IPS DF 4.7 (cell line): ENCODE measurements around the gene KRT33B.
"Not testable (repeated sequence)": the region's sequence is repeated elsewhere in the genome, so short reads cannot be mapped to it uniquely, and the experiment has no call there.

Source experiments
- DNase-seq: peaks from one replicate; pipeline ENCODE4 v3.0.0-alpha.2; 2013; ENCODE audit warnings: low spot score; ENCODE audit errors: extremely low read depth

The KRT33B gene

DNA sequence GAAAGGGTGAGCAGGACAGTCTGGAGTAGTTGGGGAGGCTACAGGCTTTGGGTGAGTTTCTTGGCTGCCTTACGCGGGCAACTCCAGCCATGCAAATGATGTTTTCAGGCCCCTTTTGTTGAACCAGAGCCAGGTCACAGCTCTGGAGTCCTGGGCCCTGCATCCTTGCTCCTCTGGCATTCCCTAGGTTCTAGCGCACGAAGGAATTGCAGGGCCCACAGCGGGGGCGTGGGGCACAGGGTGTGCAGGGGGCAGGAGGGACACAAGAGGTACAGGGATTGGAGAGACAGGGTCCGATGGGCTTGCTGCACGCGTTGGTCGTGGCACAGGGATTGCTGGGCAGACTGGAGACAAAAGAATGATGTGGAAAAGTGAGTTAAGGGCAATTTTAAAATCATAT, 24.2 kb upstream of the KRT33B start:
- DNase-seq: no peak

DNA sequence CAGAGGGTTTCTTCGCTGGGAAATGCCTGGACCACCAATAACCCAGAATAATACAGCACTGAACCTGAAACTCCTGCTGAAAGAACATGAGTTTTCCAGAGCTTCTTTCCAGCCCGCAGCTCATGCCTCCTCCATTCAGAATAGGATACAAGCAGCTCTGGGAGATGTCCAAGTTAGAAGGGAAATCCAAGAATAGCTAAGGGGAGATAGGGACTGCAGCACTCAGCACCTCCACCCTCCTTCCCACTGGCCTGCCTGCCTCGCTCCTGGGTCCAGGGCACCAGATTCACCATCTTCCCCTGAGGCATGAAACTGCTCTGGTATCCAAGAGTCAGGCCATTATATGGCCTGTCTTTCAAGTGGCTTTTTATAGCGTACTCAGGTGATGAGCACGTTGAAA, 23.7 kb upstream of the KRT33B start:
- no peak for DNase-seq

DNA sequence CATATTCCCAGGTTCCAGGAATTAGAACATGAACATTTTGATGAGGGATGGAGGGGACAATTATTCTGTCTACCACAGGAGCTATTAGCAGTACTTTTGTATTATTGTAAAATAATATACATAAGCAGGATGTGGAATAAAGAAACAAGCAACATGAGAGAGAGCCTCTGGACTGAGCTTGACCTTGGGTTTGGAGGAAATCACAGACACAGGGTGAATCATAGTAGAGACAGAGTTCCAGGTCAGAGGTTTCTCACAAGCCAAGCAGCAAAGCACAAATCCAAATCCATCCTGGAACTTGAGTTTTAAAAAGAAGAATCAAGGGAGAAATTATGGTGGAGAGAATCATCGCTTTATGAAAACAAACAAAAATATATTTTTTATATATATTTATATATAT, 22.7 kb upstream of the KRT33B start:
- no peak for DNase-seq

DNA sequence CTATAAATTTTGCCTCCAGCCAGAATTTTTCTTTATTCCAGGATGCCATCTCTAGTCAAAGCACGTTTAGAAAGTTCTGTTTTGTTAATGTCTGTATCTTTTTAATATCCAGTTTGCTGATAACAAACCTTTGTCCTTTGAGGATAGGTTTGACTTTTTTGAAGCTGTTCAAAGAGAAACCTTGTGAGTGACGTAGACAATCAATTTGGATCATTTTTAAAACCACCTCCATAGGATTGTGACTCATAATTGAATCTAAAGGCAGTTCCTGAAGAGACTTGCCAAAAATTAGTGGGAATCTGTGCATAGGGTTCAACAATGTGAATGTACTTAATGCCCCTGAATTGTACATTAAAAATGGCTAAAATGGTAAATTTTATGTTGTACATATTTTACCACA, 21.9 kb upstream of the KRT33B start:
- DNase-seq: no peak

DNA sequence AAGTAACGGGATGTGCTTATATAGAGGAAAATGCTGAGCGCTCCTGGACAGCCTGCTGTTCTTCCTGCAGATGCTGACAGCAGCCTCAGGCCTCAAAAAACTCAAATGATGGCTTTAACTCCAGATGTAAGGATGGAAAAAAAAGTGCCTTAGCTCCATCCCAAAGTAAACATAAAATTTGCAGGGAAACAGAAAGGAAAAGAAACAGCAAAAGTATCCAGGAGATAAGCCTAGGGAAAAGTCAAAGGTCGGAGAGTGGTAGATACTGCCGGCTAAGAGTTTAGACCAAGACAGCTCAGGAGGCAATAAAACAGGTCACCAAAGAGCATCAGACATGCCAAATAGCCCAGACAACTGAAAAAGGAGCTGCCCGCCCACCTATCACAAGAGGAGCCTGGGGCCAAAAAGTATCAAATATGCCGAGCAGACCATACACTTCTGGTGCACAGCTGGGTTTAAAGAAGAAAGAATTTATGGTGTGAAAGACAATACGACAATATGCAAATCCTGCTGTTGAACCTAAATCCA, 20.9 kb upstream of the KRT33B start:
- DNase-seq: no peak

DNA sequence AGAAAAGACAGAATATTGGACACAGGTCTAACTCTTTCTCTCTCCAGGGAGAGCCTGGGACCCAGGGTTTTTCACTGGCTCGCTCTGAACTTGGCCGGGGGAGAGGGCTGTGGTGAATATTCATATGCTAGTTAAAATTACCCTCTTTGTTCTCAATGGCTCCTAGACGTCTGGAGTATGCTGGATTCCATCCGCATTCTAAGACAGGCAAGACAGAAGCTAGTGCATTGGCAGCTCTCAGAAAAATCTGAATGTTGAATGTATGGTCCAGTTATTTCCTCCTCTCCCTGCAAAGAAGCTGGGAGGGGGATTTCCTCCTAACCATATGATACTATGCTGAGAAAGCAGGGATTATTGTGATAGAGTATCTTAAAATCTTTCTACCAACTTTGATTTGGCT, 18.1 kb upstream of the KRT33B start:
- no peak for DNase-seq

DNA sequence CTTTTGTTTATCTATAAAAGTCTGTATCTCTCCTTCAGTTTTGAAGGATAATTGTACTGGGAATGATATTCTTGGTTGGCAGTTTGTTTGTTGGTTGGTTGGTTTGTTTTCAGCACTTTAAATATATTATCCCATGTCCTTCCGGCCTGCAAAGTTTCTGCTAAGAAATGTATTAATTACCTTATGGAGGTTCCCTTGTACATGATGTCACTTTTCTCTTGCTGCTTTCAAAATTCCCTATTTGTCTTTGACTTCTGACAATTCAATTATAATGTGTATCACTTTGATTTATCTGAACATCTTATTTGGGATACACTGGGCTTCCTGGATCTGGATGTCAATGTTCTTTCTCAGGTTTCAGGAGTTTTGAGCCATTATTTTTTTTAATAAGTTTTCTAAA, 16.6 kb upstream of the KRT33B start:
- no peak for DNase-seq

DNA sequence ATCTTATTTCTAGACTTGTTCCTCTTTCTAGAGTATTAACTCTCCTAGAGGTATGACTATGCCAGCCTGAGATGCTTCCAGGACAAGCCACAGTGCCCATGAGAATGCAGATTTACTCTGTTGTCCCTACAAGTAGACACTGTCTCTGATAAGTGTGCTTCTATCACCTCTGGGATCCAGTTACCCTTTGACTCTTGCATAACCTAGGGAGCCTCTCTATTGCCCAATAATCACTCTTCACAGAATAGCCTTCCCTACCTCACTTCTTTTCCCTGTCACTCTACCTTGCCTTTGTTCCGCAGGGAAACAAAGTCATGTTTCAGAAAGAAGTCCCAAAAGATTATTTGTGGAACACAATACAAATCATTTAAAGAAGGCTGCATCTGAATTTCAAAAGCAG, 14.1 kb upstream of the KRT33B start:
- DNase-seq: no peak

DNA sequence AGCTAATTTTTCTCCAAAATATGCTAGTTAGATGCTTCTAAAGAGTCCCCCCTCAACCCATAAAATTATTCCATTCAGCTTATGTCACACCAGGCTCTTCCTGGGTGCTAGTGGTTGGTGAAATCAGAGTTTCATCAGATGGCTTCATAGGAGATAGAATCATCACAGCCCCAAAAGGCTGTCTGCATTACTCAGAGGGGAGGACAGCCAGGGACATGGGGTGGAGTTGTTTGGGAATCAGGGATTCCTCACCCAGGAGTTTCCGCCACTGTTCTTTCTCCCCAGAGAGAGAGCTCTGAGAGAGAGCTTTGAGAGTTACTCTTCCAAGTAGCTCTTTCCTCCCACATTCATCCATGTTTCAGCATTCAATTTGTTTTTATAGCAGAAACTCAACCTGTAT, 12.8 kb upstream of the KRT33B start:
- DNase-seq: no peak

DNA sequence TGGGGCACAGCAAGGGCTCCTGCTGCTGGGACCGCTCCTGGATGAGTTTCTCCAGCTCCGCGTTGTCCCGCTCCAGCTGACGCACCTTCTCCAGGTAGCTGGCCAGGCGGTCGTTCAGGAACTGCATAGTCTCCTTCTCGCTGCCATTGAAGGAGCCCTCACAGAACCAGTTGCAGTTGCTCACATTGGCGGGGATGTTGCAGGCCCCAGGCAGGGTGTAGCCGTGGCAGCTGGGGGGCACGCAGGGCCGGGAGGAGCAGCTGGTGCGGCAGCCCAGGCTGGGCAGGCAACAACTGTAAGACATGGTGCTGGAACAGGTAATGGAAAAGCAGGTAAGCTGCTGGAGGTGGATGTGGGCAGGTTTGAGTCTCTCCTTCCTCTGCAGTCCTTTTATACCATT, 12.3 kb upstream of the KRT33B start, which contains the start of gene KRT34:
TSS of gene KRT34 (minus strand) at position 364 of the 400 bp plus-strand sequence. CDS start at position 304, 60 bp downstream.
- DNase-seq: not testable (repeated sequence)

DNA sequence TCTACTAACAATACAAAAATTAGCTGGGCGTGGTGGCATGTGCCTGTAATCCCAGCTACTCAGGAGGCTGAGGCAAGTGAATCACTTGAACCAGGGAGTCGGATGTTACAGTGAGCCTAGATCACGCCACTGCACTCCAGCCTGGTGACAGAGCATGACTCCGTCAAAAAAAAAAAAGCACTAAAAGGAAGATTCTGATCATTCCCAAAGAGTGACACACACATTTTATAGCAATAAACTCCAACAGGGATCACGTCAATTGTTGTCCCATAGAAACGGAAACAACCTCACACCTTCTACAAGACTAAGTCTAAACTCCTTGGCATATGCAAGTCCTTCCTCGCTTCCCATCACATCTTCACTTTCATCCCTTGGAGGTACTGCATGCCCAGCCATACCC, 10.5 kb upstream of the KRT33B start:
- not testable (repeated sequence) for DNase-seq

DNA sequence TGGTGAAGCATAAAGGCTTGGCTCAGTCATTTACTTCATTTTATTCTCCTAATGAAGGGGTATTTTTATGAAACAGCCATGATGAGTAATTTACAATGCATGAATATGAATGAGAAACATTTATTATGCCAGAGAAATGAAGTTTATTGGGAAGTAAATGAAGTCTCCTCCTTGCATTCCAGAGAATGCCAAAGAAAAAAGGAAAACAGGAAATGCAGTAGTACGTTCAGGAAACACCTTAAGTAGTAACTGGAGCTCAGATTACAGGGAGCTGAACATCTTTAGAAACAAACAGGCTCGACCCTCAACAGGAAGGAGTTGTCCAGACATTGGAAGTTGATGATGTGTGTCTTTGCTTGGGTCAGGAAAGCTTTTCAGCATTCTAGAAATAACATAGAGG, 7.9 kb upstream of the KRT33B start:
- no peak for DNase-seq

DNA sequence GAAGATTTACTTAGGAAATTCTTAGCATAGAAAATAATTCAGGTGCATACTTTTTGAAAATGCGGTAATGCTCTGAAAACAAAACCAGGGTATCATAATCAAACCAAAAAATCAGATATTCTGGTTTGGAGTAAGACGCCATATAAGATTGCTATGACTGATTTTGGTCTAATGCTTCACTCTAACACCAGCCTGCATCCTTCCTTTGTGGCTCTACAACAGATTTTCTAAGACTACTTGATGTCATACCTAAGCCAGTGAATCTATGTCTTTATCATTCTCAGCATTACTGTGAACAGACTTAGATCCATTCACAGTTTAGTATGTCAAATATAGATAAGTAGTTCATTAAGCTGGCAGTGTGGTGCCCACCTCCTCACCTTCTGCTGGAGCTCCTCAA, 590 bp downstream of the KRT33B start:
- no peak for DNase-seq

DNA sequence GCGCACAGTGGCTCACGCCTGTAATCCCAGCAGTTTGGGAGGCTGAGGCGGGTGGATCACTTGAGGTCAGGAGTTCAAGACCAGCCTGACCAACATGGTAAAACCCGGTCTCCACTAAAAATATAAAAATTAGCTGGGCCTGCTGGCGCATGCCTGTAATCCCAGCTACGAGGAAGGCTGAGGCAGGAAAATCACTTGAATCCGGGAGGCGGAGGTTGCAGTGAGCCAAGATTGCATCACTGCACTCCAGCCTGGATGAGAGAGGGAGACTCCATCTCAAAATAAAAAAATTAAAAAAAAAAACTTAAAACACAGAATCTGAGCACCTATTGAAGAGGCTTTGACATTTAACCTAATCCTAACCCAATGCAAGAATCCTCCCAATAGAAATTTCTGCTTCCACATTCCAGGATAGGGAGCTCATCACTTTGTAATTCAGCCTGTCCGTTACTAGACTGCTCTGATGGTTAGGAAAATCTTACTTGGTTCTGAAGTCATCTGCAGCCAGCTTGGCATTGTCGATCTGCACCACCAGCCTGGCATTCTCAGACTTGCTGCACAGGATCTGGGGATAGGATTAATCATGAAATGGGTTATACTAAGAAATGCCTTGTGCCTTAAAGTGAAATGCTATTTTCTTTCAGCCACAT, 2.1 kb downstream of the KRT33B start:
- DNase-seq: no peak

DNA sequence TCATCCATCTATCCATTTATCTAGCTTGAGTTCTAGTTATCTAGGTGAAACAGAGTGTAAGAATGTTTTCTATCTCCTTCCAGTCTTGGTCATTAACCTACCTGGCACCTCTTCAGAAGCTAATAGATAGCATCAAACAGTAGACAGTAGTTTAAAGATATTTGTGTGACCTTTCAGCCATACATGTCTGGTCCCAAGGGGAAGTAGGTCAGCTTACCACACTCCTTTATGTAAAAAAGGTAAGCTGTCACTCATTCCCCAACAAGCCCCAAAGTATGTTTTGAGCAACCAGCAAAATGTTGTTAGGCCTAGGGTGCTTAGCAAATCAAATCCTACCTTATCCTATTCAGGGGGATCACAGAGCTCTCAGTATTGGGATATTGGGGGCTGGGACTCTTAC, 3.5 kb downstream of the KRT33B start:
- DNase-seq: no peak

DNA sequence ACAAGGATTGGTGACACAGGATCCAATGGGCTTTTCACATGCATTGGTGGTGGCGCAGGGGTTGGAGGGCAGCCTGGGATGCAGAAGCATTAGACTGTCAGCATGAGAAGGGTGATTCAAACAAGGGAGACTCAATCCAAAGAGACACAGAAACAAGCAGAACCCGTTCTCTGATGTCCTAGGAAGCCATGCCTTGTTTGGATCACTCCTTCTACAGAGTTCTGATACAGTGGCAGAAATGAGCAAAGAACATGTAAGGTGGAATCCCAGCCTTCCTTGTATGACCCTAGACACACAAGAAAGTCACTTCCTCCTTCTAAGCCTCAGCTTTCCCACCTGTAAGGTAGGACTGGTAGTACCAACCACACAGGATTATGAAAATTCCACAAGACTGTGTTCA, 5.7 kb downstream of the KRT33B start:
- no peak for DNase-seq

DNA sequence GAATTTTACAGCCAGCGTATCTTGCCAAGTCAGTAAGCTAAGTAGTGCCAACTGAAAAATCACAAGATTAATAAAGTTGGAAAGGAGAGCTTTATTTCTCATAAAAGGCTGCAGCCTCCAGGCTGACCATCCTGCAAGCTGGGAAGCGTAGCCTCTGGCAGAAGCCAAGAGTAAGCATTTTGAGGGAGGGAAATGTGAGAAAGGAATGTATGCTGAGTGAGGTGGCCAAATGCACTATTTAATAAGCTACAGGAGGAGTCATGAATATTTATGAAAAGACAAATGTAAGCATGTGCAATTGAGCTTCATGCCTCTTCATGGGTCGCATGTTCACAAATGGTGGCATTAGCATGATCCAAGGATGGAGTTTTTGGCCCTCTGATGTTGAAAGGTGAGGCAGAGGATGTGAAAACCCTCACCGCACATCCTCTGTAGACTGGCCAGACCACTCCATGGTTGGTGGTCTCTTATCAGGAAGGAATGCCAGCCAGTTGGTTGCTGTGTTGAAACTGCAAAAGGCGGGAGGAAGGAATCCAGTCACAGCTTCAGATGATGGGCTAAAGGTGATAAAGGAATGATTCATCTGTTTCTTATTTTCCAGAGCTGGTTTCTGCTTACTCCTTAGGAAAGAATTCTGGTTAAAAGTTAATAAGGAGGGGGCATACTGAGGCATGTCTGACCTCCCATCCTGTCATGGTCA, 9.2 kb downstream of the KRT33B start:
- no peak for DNase-seq

DNA sequence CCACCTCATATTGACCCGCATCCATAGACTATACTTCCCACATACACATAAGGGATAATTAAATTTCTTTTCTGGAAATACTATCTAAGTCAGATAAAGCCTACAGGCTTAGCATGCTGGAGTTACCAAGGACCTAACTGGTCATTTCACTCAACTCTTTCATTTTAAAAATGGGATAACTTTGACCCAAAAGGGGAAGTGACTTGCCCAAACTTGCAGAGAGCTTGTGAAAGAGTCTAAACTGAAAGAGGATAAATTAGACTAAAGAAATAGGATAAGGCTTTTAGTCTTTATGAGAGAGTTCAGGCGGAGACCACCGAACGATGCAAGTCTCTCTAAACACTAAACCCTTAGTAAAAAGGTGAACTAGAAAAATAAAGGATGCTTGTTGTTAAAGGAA, 15.1 kb downstream of the KRT33B start:
- no peak for DNase-seq

DNA sequence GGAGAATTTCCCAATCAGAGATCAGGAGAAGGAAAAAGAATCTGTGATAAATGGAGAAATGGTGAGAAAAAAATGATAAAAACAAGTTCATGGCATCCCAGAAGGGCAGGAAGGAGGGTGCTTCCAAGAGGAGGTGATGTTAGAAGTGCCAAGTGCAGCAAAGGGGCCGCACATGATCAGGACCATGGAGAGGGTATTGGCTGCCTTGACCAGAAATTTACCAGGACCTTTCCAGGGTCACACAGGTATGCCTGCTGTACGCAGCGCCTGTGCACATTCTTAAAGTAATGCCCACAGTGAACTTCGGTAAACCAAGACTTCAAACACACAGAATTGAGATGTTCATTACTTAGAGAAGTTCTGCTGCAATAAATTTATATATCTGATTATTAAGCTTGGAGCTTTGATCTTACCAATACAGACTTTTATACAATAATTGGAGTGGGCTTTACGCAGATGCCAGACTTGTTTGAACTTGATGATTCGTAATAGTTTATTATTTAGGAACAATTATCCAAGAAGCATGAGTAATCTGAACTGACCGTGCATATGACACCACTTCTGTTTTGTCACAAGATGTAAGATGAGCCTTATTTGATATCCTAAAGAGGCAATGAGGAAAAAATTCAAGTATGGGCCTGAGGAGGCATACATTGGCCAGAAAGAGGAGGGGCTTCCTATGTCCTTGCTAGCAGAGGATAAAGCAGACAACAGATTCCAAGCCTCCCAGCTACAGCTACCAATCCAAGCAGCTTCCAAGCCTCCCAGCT, 16.8 kb downstream of the KRT33B start:
- no peak for DNase-seq

DNA sequence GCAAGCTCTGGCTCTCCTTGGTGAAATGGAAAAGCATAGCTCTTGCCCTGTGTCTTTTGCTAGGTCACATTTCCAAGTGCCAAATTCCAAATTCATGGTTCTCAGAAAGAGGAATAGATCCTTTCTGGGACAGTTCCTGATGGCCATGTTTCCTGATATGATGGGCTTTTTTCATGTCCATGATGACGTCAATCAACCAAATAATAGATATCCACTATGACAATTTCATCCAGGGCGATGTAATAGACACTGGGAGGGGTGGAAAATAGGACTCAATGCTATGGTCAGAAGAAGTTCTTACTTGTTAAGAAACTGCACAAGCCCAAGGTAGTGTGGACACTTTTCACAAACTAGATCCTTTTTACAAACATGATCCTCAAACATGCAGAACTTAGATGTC, 18.4 kb downstream of the KRT33B start:
- DNase-seq: no peak

DNA sequence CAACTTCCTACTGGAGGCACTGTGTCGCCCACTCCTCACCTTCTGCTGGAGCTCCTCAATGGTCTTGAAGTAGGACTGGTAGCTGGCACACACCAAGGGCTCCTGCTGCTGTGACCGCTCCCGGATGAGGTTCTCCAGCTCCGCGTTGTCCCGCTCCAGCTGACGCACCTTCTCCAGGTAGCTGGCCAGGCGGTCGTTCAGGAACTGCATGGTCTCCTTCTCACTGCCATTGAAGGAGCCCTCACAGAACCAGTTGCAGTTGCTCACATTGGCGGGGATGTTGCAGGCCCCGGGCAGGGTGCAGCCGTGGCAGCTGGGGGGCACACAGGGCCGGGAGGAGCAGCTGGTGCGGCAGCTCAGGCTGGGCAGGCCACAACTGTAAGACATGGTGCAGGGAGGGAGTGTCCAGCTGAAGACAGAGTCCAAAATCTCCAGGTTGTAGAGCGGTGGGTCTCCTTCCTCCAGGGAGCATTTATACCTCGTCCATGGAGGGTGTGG, 19.2 kb downstream of the KRT33B start, which contains the start of gene KRT33A:
TSS of gene KRT33A (minus strand) at position 448 of the 498 bp plus-strand sequence. CDS start at position 387, 61 bp downstream.
- DNase-seq: not testable (repeated sequence)
